Tibial nerve (tissue), 4 donors: ENCODE measurements around the gene CPNE6.

Source experiments
- EP300 ChIP-seq, 2 donors: sonication (generic); formaldehyde crosslinking; IDR thresholded peaks; one replicate each; pipeline ENCODE4 v1.6.1; 2017; ENCODE audit warnings: antibody characterized with exemption in 2 of 2, mild to moderate bottlenecking in 1 of 2
- POLR2A ChIP-seq, 2 donors: fragments of 450-650 bp; IDR thresholded peaks; one replicate each; pipeline ENCODE4 v1.6.1; 2017; ENCODE audit warnings: antibody characterized with exemption in 2 of 2, mild to moderate bottlenecking in 2 of 2, moderate library complexity in 2 of 2
- TF ChIP-seq, protein P1 (sequence below), 5 experiments: fragments of 200-600 bp in 3 of 5; fragments of 450-650 bp in 2 of 5; sonication (generic) in 3 of 5; IDR thresholded peaks; one replicate each; pipeline ENCODE4 v1.5.1; 2016 to 2019; ENCODE audit warnings: antibody characterized with exemption in 5 of 5, mild to moderate bottlenecking in 3 of 5, moderate library complexity in 2 of 5

GRCh38 chr14:24063263-24063836, 8.0 kb upstream of the CPNE6 start:
- TF ChIP-seq, protein P1, sequence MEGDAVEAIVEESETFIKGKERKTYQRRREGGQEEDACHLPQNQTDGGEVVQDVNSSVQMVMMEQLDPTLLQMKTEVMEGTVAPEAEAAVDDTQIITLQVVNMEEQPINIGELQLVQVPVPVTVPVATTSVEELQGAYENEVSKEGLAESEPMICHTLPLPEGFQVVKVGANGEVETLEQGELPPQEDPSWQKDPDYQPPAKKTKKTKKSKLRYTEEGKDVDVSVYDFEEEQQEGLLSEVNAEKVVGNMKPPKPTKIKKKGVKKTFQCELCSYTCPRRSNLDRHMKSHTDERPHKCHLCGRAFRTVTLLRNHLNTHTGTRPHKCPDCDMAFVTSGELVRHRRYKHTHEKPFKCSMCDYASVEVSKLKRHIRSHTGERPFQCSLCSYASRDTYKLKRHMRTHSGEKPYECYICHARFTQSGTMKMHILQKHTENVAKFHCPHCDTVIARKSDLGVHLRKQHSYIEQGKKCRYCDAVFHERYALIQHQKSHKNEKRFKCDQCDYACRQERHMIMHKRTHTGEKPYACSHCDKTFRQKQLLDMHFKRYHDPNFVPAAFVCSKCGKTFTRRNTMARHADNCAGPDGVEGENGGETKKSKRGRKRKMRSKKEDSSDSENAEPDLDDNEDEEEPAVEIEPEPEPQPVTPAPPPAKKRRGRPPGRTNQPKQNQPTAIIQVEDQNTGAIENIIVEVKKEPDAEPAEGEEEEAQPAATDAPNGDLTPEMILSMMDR (IDR thresholded peaks at IDR 0.05) = no peak
- TF ChIP-seq EP300 (IDR thresholded peaks at IDR 0.05) (no peak), POLR2A (IDR thresholded peaks at IDR 0.05) (no peak)
